ENCODE data around the gene PRDM16. TPM values are rescaled to one million over a fixed set of nuclear protein-coding genes. Genes with fewer than 3 reads are reported as not detected.

The PRDM16 gene
- total and polyA plus RNA-seq, 2 of the 8 experiments (the other 6 are each of a cell fraction or from before 2014, with no cell fraction given), result 0.39 to 0.43 TPM

GRCh38 chr1:3308053-3308452 lies 239.1 kb downstream of the PRDM16 start:
- FAIRE-seq, result no peak
- 91% methylated on average over 6 of the region's 11 CpGs; no CpG with 5 or more reads in 1 of the 2 experiments for WGBS, 2 experiments (ENCODE audit: extremely low coverage in 1 of 2, insufficient coverage in 1 of 2, insufficient read length in 1 of 2, insufficient replicate concordance in 2 of 2, low coverage in 1 of 2, low lambda C conversion rate in 2 of 2, missing lambda C conversion rate in 1 of 2)
- no peak overlapping the region for H2BK15ac ChIP-seq (ENCODE audit: low read length)
- H3K9ac ChIP-seq (replicated peaks in 1 of 4; ENCODE audit: extremely low read depth in 1 of 4, low read depth in 3 of 4, low read length in 3 of 4), result no peak overlapping the region
- H4K8ac ChIP-seq (ENCODE audit: extremely low read depth, insufficient read depth, low read length), result peak overlapping the region; percentile 8; the same call in 1 of the 2 replicates
- H3K36me3 ChIP-seq (ENCODE audit: control insufficient read depth in 2 of 4, insufficient read depth in 4 of 4, low read length in 3 of 4), result no peaks in the 10 kb centered on the region
- H3K79me2 ChIP-seq (ENCODE audit: control insufficient read depth in 1 of 2, insufficient read depth in 2 of 2, low read length in 2 of 2), result no peaks in the 10 kb centered on the region
- H2AFZ ChIP-seq (ENCODE audit: low read length), result no peak overlapping the region
- H3K79me1 ChIP-seq (ENCODE audit: low read depth, low read length), result no peaks in the 10 kb centered on the region
- peaks cover 0 to 3% of the 10 kb centered on the region in 2 experiments for H4K20me1 ChIP-seq (replicated peaks in 1 of 2; ENCODE audit: control insufficient read depth in 1 of 2, insufficient read depth in 2 of 2, low read length in 2 of 2)
- no peak overlapping the region for H3K23ac ChIP-seq (ENCODE audit: insufficient read length)
- no peak overlapping the region for H3K4me2 ChIP-seq (ENCODE audit: insufficient read depth in 1 of 2, low read depth in 2 of 2, low read length in 2 of 2)
- H3K4me3 ChIP-seq (ENCODE audit: extremely low read depth in 1 of 4, insufficient read depth in 2 of 4, low read depth in 3 of 4, low read length in 4 of 4), result no peak overlapping the region
- no peak overlapping the region for H2BK12ac ChIP-seq (ENCODE audit: low read depth, low read length)
- H3K27me3 ChIP-seq (replicated peaks in 1 of 4; ENCODE audit: control insufficient read depth in 3 of 4, extremely low read depth in 1 of 4, insufficient read depth in 3 of 4, low read length in 3 of 4), result peaks cover 0 to 6% (median 3%) of the 10 kb centered on the region in 4 experiments; a peak in 4 of 7 replicates
- no peak overlapping the region for H3K56ac ChIP-seq (replicated peaks; ENCODE audit: insufficient read length, low read depth, low read length)
- no peaks in the 10 kb centered on the region for H3K23me2 ChIP-seq (ENCODE audit: low read depth, low read length)
- peaks cover 0 to 4% (median 2%) of the 10 kb centered on the region in 4 experiments; a peak in 3 of 7 replicates for H3K4me1 ChIP-seq (replicated peaks in 1 of 4; ENCODE audit: control insufficient read depth in 3 of 4, insufficient read depth in 4 of 4, low read length in 3 of 4)
- no peak overlapping the region for H4K91ac ChIP-seq (replicated peaks; ENCODE audit: insufficient read length, low read length)
- no peak overlapping the region for H3K18ac ChIP-seq (ENCODE audit: extremely low read depth, low read length)
- no peak overlapping the region for H4K5ac ChIP-seq (ENCODE audit: insufficient read length, low read depth, low read length)
- no peak overlapping the region for H2BK5ac ChIP-seq (ENCODE audit: low read depth, low read length)
- no peak for DNase-seq (ENCODE audit: low read depth in 1 of 2, low spot score in 2 of 2)
- H3K4ac ChIP-seq (replicated peaks; ENCODE audit: insufficient read length, low read depth, low read length), result no peak overlapping the region
- H2AK5ac ChIP-seq (ENCODE audit: low read depth, low read length), result no peak overlapping the region
- H2BK20ac ChIP-seq (ENCODE audit: low read length), result no peak overlapping the region
- no peak overlapping the region for H2BK120ac ChIP-seq (replicated peaks; ENCODE audit: low read depth, low read length)
- no peak overlapping the region for H3K27ac ChIP-seq (ENCODE audit: low read depth, low read length)
- ChIA-PET CTCF (ENCODE audit: partially characterized antibody) (interaction anchor here (0.7 to 1.8 kb wide), 3 partner anchors 22 to 188 kb away, joined by 3 to 5 read pairs (median 3); no protein-coding TSS in a partner anchor), POLR2A (ENCODE audit: partially characterized antibody) (no interaction called here)
- H3K9me3 ChIP-seq (ENCODE audit: insufficient read depth in 2 of 2, low read depth in 1 of 2, low read length in 1 of 2), result no peaks in the 10 kb centered on the region
- no peak overlapping the region for H3K14ac ChIP-seq (ENCODE audit: insufficient read length)
- TF ChIP-seq USF2 (IDR thresholded peaks at IDR 0.05; ENCODE audit: low read length) (no peak), SRF (IDR thresholded peaks at IDR 0.05; ENCODE audit: low read depth, low read length) (no peak), CHD1 (IDR thresholded peaks at IDR 0.05; ENCODE audit: low read depth, low read length) (no peak), CREB1 (IDR thresholded peaks at IDR 0.05) (no peak), SIN3A (conservative IDR thresholded peaks at IDR 0.05 in 1 of 2, IDR thresholded peaks at IDR 0.05 in 1 of 2; ENCODE audit: low read depth in 1 of 2, low read length in 2 of 2) (no peak)

Data from H1 (cell line).